H1 (cell line): ENCODE measurements around the gene PALM2AKAP2.

Source experiments
- CHD7 ChIP-seq: fragments of 300-600 bp; sonication (generic); IDR thresholded peaks from 2 replicates; pipeline ENCODE4 v1.7.1; 2012; ENCODE audit warnings: low read length, moderate library complexity, mild to moderate bottlenecking, inconsistent platforms; ENCODE audit not compliant: insufficient replicate concordance
- CTCF ChIP-seq, 3 experiments: IDR thresholded peaks; 1 replicate in 2 of 3; 2 replicates in 1 of 3; pipeline versions ENCODE4 v1.5.1 to v1.6.1; 2011; ENCODE audit warnings: low read length in 3 of 3, mild to moderate bottlenecking in 3 of 3, inconsistent platforms in 2 of 3, low read depth in 1 of 3, moderate library complexity in 1 of 3; ENCODE audit not compliant: insufficient read depth in 1 of 3; ENCODE audit errors: control extremely low read depth in 1 of 3
- SRF ChIP-seq: IDR thresholded peaks from 2 replicates; pipeline ENCODE4 v1.6.1; 2011; ENCODE audit warnings: mild to moderate bottlenecking, low read depth, low read length, moderate library complexity
- YY1 ChIP-seq: IDR thresholded peaks from 2 replicates; pipeline ENCODE4 v1.6.1; 2011; ENCODE audit warnings: low read depth, mild to moderate bottlenecking, low read length

- TF ChIP-seq YY1, result no peak
- no peak for TF ChIP-seq SRF
- TF ChIP-seq CHD7, result no peak
- no peak for TF ChIP-seq CTCF (IDR thresholded peaks at IDR 0.05; ENCODE audit: control extremely low read depth in 1 of 3, insufficient read depth in 1 of 3, low read depth in 1 of 3, low read length in 3 of 3)
Observed at GRCh38 chr9:109767404-109767803, 12.6 kb upstream of the PALM2AKAP2 start.
